ENCODE results near the gene HDDC3. TPM values are rescaled to one million over a fixed set of nuclear protein-coding genes. Genes with fewer than 3 reads are reported as not detected.
A peak's percentile ranks its signal among the peaks of the same experiment; 100 is the strongest.

HDDC3 gene
- total RNA-seq, 4 donors from 2014 or later = 12.0 to 21.1 (median 19.4) TPM

DNA sequence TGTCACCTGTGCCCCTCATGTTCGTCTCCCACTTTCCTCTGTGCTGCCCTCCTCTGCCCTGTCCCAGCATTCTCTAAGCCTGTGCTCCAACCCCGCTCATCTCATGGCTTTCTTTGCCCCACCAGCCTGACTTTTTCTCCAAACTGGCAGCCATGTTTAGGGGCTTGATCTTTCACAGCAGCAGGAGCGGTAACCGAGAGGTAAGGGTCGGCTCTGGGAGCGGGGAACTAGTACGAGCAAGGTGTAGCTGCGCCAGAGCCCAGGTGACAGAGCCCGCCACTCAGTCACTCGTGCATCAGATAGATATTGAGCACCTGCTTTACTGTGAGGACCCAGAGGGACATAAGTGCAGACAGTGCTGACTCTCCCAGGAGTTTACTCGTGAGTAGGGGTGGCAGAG lies 15.9 kb downstream of the HDDC3 start:
- H3K4me3 ChIP-seq (ENCODE audit: low read depth, poor library complexity, severe bottlenecking) = no peak overlapping the region
- DNase-seq (ENCODE audit: low spot score in 2 of 2) = no peak
- WGBS, 2 donors = 90 to 91% methylated on average over 11 of the region's 11 CpGs
- TF ChIP-seq, protein P1, sequence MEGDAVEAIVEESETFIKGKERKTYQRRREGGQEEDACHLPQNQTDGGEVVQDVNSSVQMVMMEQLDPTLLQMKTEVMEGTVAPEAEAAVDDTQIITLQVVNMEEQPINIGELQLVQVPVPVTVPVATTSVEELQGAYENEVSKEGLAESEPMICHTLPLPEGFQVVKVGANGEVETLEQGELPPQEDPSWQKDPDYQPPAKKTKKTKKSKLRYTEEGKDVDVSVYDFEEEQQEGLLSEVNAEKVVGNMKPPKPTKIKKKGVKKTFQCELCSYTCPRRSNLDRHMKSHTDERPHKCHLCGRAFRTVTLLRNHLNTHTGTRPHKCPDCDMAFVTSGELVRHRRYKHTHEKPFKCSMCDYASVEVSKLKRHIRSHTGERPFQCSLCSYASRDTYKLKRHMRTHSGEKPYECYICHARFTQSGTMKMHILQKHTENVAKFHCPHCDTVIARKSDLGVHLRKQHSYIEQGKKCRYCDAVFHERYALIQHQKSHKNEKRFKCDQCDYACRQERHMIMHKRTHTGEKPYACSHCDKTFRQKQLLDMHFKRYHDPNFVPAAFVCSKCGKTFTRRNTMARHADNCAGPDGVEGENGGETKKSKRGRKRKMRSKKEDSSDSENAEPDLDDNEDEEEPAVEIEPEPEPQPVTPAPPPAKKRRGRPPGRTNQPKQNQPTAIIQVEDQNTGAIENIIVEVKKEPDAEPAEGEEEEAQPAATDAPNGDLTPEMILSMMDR (IDR thresholded peaks at IDR 0.05) = no peak
- TF ChIP-seq POLR2A (IDR thresholded peaks at IDR 0.05) = no peak
- intact Hi-C loops (cut with DNase I; ENCODE audit: low total_unique reads) = no loop called here

DNA sequence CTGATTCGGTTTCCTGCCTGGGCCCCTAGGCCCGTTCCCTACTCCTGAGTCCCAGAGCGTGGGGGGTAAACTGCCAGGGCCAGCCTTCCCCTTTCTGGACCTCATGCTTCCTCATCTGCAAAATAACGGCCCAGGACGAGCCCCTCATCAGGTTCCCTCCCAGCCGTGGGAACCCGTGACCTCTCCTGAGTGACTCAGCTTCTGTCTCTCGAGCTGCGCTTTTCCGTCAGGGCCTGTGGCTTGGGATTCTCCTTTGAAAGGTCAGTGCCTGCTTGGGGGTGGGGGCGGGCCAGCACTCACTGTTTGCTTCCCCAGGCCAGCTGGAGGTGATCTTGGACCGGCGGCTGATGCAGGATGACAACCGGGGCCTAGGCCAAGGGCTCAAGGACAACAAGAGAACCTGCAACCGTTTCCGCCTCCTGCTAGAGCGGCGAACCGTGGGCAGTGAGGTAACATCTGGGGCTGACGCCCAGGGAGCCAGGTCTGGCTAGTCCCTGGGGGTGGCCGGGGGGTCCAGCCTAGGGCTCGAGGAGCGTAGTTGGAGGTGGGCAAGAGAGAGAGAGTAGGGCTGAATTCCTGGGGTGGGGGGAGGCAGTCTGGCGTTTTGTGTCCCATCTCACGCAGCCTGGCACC lies 16.4 kb downstream of the HDDC3 start:
- peak; percentile 51 to 91 for DNase-seq (ENCODE audit: low spot score in 2 of 2)
- intact Hi-C loops (cut with DNase I; ENCODE audit: low total_unique reads) = no loop called here

GRCh38 chr15:90915216-90915807 lies 17.0 kb downstream of the HDDC3 start:
- no peak for DNase-seq (ENCODE audit: low spot score in 2 of 2)
- WGBS, 2 donors = 82% methylated on average over 7 of the region's 7 CpGs

More for the DNA sequence above, 16.4 kb downstream of the HDDC3 start:
- 81 to 87% methylated on average over 24 to 25 of the region's 25 CpGs for WGBS, 2 donors
- no peak for TF ChIP-seq POLR2A (IDR thresholded peaks at IDR 0.05)
- TF ChIP-seq, protein P1 (IDR thresholded peaks at IDR 0.05) = no peak
- H3K4me3 ChIP-seq (ENCODE audit: low read depth, poor library complexity, severe bottlenecking) = no peak overlapping the region

GRCh38 chr15:90914305-90915080 lies 17.9 kb downstream of the HDDC3 start:
- WGBS, 2 donors = 89% methylated on average over 22 of the region's 22 CpGs
- H3K4me3 ChIP-seq (ENCODE audit: low read depth, poor library complexity, severe bottlenecking) = no peak overlapping the region
- no peak for TF ChIP-seq POLR2A (IDR thresholded peaks at IDR 0.05)
- TF ChIP-seq, protein P1 (IDR thresholded peaks at IDR 0.05) = no peak
- intact Hi-C loops (cut with DNase I; ENCODE audit: low total_unique reads) = no loop called here
- no peak for DNase-seq (ENCODE audit: low spot score in 2 of 2)

More at GRCh38 chr15:90915216-90915807, 17.0 kb downstream of the HDDC3 start:
- H3K4me3 ChIP-seq (ENCODE audit: low read depth, poor library complexity, severe bottlenecking) = no peak overlapping the region
- intact Hi-C loops (cut with DNase I; ENCODE audit: low total_unique reads) = no loop called here
- TF ChIP-seq POLR2A (IDR thresholded peaks at IDR 0.05) = no peak
- TF ChIP-seq, protein P1 (IDR thresholded peaks at IDR 0.05) = no peak

DNA sequence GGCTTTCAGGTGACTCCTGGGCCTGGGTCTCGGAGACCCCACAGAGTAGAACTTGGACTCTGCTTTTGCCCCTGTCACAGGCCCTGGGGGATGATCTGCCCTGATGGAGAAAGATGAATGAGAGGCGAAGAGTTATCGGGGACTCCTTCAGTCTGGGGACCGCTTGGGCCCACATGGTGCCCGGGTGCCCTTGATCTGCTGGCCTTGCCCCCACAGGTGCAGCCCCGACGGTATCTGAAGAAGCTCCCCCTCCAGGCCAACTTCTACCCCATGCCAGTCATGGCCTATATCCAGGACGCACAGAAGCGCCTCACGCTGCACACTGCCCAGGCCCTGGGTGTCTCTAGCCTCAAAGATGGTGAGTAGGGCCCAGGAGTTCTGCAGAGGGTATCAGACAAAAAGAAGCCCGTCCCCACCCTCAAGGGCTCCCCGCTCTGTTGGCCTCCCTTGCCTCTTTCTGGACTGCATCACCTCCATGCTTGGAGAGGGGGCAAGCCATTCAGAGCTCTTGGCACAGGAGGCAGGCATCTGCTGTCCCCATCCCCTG lies 18.9 kb downstream of the HDDC3 start:
- TF ChIP-seq, protein P1 (IDR thresholded peaks at IDR 0.05) = no peak
- 92 to 95% methylated on average over 12 of the region's 12 CpGs for WGBS, 2 donors
- no peak overlapping the region for H3K4me3 ChIP-seq (ENCODE audit: low read depth, poor library complexity, severe bottlenecking)
- DNase-seq (ENCODE audit: low spot score in 2 of 2) = no peak
- intact Hi-C loops (cut with DNase I; ENCODE audit: low total_unique reads) = no loop called here

Data from lower leg skin (tissue), 4 donors.